ENCODE data around the gene LPAR5. TPM values are rescaled to one million over a fixed set of nuclear protein-coding genes. Genes with fewer than 3 reads are reported as not detected.

The LPAR5 gene
- total and polyA plus RNA-seq, 2 of the 8 experiments (the other 6 are each of a cell fraction or from before 2014, with no cell fraction given), result 0.22 to 0.24 TPM

DNA sequence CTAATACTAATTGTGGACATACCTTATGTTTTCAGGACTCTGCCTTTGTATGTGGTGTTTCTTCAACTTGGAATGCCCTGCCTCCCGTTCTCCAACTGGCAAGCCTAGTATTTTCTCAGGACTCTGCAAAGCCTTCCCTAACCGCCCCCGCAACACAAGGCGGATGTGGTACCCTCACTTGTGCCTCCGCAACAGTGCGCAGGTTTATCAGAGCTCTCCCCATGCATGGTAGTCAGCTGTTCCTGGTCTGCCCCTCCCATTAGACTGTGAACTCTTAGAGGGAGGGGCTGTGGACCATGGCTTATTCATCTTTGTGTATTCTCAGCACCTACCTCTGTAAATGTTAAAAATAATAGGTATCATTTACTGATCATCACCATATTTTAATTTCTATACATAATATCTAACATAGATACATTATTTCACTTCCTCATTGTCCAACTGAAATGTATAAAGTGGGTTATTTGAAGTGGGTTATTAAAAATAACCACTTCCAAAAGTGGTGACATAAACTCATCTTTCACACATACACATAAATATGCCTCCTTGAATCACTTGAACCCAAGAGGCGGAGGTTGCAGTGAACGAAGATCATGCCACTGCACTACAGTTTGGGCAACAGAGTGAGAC, 9.0 kb downstream of the LPAR5 start (continued):
- TF ChIP-seq POLR2A (IDR thresholded peaks at IDR 0.05; ENCODE audit: control extremely low read depth in 1 of 2, low read depth in 2 of 2, low read length in 2 of 2), result no peak

Measured in H1 (cell line).